Stimulated activated CD4-positive, alpha-beta T cell treated with anti-CD3 and anti-CD28 coated beads, Interleukin-2, amount 100 ng/mL, for 48 hours (primary cell): ENCODE measurements around the gene CRLF1.
A peak's percentile ranks its signal among the peaks of the same experiment; 100 is the strongest.

Experiments
- DNase-seq, 2 donors: peaks; one replicate each; pipeline ENCODE4 v3.0.0-alpha.2; 2020

CRLF1 gene

GRCh38 chr19:18636183-18636968 is 29.8 kb upstream of the CRLF1 start:
- DNase-seq: peak; percentile 100

- DNase-seq: no peak
These were observed 29.2 kb upstream of the CRLF1 start for GRCh38 chr19:18635831-18636182.

DNA sequence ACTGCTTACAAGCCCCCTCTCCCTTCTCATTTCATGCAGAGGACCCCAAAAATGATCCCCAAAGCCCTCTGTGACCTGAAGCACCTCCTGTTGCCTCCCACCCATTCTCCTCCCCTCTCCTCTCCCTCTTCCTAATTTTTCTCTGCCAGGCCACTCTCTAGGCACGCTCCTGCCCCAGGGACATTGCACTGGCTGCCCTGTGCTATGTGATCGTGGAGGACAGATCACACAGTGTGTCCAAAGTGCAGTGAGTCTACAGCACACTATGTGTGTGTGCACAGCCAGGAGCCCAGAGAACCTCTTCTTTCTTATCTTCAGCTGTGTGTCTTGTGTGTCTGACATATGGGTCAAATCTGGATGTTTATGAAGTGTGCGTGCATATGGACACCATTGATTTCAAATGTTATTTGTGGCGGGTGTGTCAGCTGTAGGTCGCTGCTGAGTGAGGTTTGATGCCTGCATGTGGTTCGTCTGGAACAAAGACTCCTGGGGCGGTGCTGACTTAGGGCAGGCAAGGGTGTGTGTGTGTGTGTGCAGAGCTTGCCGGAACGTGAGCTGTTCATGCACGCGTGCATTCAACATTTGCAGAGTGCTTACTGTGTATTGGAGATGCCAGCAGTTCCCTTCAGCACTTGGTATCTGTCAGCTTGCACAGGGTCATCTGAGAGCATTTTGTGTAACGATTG is 28.2 kb upstream of the CRLF1 start:
- no peak for DNase-seq

DNA sequence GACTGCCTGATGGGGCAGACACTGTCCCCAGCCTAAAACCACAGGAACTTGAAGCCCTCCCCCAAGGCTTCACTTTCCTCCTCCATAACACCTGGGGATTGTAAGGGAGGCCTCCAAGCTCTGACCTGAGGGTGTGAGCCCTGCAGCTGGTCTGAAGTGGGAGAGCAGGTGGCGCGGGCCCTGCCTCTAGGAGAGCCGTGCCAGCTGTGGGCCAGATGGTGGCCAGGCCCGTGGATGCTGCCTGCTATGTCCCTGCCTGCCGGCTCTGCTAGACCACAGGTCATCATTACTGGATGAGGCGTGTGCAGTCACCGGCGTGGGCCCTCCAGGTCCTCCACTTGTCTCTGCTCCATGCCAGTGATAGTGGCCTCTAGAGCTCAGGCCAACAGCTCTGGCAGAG is 26.7 kb upstream of the CRLF1 start:
- DNase-seq: no peak

GRCh38 chr19:18629166-18630088 is 22.8 kb upstream of the CRLF1 start:
- no peak for DNase-seq

DNA sequence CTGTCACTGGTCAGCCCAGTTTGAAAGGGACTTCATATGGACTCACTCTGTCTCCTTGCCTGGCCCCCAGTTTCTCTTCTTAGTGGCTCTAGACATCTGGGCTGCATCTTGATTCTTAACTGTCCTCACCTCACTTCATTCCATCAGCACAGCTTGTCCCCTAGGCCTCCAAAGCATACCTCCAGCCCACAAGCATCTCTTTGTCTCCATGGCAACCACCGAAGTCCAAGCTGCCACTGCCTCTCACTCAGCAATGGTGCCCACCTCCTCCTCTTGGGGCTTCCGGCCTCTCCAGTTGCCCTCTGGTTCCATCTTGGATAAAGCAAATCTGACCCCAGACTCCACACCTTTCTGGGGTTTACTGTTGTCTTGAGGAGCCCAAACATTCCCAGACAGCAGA is 20.3 kb upstream of the CRLF1 start:
- no peak for DNase-seq

GRCh38 chr19:18620902-18621301 is 14.3 kb upstream of the CRLF1 start:
- DNase-seq: no peak

DNA sequence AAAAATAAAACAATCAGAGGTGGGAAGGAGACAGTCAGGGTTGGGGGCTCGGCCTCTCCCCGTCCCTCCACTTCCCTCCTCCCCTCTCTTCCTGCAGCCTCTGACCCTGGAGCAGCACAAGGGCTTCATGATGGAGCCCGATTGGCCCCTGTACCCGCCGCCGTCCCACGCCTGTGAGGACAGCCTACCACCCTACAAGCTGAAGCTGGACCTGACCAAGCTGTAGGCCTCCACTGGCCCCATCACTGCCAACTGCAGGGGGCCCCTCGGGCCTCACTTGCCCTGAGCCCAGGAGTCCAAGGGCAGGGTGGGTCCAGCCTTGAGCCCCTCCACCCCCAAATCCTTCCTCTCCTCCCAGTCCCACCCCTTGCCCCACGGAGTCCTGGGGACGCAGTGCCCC is 13.7 kb upstream of the CRLF1 start:
- DNase-seq: no peak

DNA sequence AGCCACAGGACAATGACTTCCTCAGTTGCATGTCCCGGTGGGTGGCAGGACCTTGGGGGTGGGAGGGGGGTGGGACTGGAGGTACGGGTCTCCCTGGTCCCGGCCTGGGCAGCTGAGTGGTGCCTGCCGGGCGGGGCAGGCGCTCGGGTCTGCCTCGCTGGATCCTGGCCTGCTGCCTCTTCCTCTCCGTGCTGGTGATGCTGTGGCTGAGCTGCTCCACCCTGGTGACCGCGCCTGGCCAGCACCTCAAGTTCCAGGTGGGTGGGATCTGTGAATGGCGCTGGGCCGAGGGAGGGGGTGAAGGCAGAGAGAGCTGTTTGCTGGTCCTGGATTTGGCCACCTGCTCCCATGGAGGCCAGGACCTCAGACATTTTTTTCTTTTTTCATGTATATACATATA is 11.6 kb upstream of the CRLF1 start:
- DNase-seq: no peak

DNA sequence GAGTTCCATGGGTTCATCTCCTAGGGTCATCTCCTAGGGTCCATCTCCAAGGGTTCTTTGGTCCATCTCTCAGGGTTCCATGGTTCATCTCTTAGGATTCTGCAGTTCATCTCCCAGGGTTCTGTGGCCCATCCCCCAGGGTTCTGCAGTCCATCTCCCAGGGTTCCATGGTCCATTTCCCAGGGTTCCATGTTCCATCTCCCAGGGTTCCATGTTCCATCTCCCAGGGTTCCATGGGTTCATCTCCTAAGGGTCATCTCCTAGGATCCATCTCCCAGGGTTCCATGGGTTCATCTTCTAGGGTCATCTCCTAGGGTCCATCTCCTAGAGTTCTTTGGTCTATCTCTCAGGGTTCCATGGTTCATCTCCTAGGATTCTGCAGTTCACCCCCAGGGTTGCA is 11.0 kb upstream of the CRLF1 start:
- no peak for DNase-seq

DNA sequence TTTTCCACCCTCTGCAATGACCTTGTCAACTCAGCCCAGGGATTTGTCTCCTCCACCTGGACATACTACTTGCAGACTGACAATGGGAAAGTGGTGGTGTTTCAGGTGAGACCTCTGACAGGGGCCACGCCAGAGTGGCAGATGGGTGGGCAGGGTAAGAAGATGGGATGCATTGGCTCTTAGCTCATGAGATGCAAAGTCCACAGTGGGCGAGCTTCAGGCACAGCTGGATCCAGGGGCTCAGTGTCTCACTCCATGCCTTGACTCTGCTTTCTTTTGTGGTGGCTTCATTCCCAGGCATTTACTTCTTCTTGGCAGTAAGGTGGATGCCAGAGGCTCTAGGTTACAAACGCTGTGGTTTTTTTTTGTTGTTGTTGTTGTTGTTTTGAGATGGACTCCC is 9.4 kb upstream of the CRLF1 start:
- DNase-seq: no peak

DNA sequence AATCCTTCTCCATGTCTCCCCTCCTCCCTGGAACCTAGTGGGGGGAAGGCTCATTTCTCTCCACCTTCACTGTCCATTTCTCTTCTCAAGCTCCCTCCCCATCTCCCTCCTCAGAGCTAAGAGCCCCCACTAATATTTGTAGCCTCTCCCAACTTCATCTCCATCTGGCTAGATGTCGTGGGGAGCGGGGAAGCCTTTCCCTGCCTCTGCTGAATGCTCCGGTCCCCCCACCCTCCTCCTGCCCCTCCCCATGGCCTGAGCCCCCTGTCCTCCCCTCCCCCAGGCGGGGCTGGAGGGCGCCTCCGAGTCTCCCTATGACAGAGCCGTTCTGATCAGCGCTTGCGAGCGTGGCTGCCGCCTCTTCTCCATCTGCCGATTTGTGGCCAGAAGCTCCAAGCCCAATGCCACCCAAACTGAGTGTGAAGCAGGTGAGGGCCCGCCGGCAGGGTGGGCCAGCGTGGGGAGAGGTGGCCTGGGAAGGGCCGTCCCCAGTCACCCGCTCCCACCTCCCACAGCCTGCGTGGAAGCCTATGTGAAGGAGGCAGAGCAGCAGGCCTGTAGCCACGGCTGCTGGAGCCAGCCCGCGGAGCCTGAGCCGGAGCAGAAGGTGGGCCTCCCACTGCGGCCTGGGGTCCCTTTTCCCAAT is 7.1 kb upstream of the CRLF1 start:
- DNase-seq: no peak

DNA sequence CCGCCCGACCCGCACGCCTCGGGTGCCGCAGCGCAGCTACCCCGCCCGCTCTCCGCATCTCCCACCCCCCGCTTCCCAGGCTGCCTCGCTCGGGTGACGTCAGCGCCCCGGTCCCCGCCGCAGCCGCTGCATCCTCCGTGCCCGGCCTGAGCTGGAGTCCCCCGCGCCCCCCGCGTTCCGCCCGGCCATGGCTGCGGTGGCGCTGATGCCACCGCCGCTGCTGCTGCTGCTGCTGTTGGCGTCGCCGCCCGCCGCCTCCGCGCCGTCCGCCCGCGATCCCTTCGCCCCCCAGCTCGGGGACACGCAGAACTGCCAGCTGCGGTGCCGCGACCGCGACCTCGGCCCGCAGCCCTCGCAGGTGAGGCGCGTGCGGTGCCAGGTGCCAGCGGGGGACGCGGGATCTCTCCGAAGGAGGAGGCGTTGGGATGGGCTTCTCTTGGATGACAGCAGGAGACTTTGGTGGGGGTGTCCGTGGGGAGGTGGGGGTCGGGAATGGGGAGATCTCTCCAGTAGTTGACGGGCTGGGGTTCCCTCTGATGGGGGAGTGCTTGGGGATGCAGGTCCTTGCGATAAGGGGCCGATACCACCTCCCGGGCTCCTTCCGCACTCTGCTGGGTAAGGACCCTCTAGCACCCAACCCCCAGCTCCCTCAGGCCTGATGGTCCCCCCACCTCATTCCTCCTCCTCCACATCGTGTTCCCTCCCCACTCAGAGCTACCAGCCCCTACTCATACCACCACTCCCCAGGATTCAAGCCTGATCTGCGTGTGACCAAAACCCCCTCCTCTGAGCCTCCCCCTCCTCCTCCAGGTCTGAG is 6.4 kb upstream of the CRLF1 start, which contains the start of gene TMEM59L:
Gene TMEM59L (plus strand): TSS at position 99 of the 817 bp plus-strand sequence. CDS start 89 bp downstream, at position 188.
- no peak for DNase-seq

GRCh38 chr19:18612051-18612771 is 5.6 kb upstream of the CRLF1 start:
- no peak for DNase-seq

DNA sequence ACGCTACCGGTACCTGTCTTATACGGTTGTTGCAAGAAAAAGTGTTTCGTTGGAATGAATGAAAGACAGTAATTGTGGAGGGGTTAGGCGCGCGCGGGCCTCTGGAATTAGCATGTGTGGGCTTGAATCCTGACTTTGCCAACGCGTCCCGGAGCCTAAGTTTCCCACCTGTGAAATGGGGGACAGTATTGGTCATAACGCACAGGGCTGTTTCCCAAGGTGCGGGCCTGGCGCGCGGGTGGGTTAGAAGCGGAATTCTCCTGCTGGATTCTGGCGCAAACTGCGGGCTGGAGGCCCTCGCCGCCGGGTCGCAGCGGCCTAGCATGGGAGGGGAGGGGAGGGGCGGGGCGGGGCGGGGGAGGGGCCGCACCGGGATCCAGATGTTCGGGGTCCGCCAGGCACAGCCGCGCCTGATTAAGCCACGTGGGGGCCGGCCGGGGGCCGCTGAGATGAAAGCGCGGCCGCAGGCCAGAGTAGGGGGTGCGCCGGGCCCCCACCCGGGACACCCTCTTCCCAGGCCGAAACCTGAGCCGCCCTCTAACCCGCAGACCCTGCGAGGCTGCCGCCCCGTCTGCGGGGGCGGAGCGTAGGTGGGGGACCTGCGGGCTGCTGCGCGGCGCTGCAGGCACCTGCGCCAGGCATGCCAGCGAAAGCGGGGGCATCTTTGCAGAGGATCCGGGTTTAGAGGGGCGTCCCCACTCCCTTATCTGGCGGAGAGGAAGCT is 4.9 kb upstream of the CRLF1 start:
- DNase-seq: no peak

DNA sequence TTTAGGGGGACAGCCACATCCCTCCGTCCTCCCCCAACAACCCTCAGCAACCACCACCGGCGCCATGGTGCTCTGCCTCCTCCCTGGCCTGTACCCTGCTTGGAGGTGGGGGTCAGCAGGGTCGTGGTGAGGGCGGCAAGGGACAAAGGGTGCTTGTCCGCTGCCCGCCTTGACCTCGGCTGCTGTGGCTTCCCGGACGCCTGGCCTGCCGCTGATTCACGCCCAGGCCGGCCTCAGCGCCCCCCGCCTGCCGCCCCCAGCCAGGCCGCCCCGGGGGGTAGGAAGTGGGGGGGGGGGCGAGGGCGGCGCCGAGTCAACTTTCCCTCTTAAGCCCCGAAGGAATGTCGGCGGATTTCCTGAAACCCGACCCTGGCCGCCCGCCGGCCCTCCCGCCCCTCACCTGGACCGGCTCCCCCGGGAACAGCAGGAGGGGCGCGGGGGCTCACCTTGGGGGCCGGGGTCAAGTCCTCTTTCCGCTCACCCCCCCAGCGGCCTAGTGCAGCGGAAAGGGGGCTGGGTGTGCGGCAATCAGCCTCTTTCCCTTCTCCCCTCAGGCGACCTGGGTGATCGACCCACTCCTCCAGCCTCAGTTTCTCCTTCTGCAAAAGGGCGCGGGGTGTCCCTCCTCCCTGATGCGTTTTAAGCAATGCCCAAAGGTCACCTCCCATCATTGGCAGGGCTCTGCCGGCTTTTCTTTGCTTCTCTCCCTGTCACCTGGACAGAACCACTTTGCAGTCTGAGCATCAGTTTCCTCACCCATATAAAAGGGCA is 4.1 kb upstream of the CRLF1 start:
- DNase-seq: no peak

DNA sequence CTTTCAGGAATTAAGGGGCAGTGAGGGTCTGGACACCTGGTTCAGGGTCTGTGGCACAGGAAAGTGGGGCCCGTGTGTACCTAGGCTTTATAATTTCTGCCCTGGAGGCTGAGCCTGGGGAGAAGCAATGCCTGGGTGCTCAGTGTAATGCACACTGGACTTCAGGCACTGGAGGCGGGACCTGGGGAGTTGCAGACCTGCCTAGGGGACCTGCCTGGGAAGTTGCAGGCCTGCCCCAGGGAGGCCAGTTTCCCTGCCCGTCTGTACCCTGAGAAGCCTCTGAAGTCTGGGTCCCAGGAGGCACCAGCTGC is 3.6 kb upstream of the CRLF1 start:
- DNase-seq: no peak

- no peak for DNase-seq
These were observed 3.1 kb upstream of the CRLF1 start for GRCh38 chr19:18609717-18610051.

GRCh38 chr19:18608805-18609716 is 2.5 kb upstream of the CRLF1 start:
- no peak for DNase-seq
